Esophagus muscularis mucosa (tissue), 3 donors: Measurements from ENCODE around the gene TMEM80.

Source experiments
- CTCF ChIP-seq, 3 experiments: fragments of 200-600 bp in 2 of 3; fragments of 450-650 bp in 1 of 3; sonication (generic) in 2 of 3; IDR thresholded peaks; one replicate each; pipeline ENCODE4 v1.5.1; 2017 to 2019; ENCODE audit warnings: antibody characterized with exemption in 3 of 3, mild to moderate bottlenecking in 2 of 3, moderate library complexity in 1 of 3
- EP300 ChIP-seq: sonication (generic); formaldehyde crosslinking; IDR thresholded peaks from one replicate; pipeline ENCODE4 v1.6.1; 2017; ENCODE audit warnings: antibody characterized with exemption

- TF ChIP-seq EP300: no peak
- TF ChIP-seq CTCF (IDR thresholded peaks at IDR 0.05): no peak
Measured at GRCh38 chr11:687751-688150, 7.9 kb upstream of the TMEM80 start.
